ENCODE data around the gene SARDH. TPM values are rescaled to one million over a fixed set of nuclear protein-coding genes. Genes with fewer than 3 reads are reported as not detected.
"Not testable (repeated sequence)": the region's sequence is repeated elsewhere in the genome, so short reads cannot be mapped to it uniquely, and the experiment has no call there.

The SARDH gene
- total RNA-seq, 1 donor from 2014 or later: 5.7 TPM

DNA sequence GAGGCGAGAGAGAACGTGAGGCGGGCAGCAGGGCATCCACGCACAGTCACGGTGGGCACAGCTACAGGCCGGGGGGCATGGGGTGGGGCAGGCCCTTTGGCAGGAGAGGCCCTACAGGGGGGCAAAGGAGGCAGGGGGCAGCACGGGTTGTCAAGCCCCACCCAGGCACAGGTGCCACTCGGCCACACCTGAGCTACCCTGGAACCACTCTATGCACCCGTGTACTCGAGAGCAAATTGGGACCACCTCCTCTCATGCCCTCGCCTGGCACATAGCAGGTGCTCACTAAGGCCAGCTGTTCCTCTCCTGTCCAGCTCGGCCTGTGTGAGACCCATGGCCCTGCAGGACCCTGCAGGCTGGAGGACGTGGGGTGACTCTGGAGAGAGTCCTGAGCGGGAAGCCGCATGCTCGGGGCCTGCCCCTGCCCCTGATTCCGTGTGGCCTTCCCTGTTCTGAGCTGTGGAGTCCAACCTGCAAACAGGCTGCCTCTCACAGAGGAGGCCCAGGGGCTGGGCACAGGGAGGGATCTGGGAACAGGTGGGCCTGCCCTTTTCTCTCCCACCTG, 31.4 kb upstream of the SARDH start:
- peaks cover 6 to 22% (median 20%) of the 10 kb centered on the region in 3 donors for H3K36me3 ChIP-seq (ENCODE audit: control insufficient read depth in 3 of 3, insufficient read depth in 3 of 3, low read length in 3 of 3)
- no peak overlapping the region for H3K9ac ChIP-seq (ENCODE audit: low read depth in 1 of 3, low read length in 3 of 3)

DNA sequence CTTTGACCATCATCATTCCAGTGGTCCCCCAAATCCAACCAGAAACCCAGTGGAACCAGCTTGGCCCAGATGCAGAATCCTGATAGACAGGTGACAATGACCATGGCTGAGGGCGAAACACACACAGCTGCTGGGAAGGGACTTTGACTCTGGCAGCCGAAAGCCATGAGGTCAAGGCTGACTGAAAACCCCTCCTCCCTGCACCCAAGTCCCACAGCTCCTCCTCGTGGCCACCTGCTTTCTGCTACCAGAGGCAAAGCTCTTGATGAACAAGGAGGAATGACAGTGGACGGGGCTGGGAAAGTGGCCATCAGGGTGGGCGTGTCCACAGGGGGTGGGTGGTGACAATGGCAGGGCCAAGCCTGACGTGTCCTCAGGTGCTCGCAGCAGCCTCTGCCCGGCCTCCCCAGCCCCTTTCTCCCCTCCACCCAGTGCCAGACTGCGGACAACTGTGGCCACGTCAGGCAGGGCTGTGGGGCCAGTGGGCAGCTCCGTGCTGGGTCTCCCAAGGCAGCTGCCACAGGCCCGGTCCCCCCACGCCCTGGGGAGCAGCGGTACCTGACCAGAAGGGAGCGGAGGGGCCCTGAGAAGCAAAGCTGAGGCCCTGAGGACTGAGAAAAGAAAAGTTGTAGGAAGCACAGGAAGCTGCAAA, 30.8 kb upstream of the SARDH start:
- no peaks in the 10 kb centered on the region for H3K4me1 ChIP-seq (ENCODE audit: control insufficient read depth in 3 of 3, insufficient read depth in 3 of 3, low read length in 3 of 3)
- no peak overlapping the region for H3K27ac ChIP-seq (ENCODE audit: low read depth, low read length)
- no peaks in the 10 kb centered on the region for H3K27me3 ChIP-seq (ENCODE audit: control insufficient read depth in 3 of 3, insufficient read depth in 3 of 3, low read length in 3 of 3)
- no peak overlapping the region for H3K9ac ChIP-seq (ENCODE audit: low read depth in 1 of 3, low read length in 3 of 3)
- no peak overlapping the region for H3K4me3 ChIP-seq (ENCODE audit: low read length in 3 of 3)
- H3K9me3 ChIP-seq (ENCODE audit: control insufficient read depth in 3 of 3, low read length in 3 of 3): peaks cover 0 to 7% (median 0%) of the 10 kb centered on the region in 3 donors
- H3K36me3 ChIP-seq (ENCODE audit: control insufficient read depth in 3 of 3, insufficient read depth in 3 of 3, low read length in 3 of 3): peaks cover 6 to 20% (median 16%) of the 10 kb centered on the region in 3 donors

More for the DNA sequence above, 31.4 kb upstream of the SARDH start:
- Histone ChIP-seq H3K27ac (ENCODE audit: low read depth, low read length) (no peak overlapping the region), H3K4me1 (ENCODE audit: control insufficient read depth in 3 of 3, insufficient read depth in 3 of 3, low read length in 3 of 3) (no peaks in the 10 kb centered on the region), H3K4me3 (ENCODE audit: low read length in 3 of 3) (no peak overlapping the region), H3K9me3 (ENCODE audit: control insufficient read depth in 3 of 3, low read length in 3 of 3) (peaks cover 0 to 10% (median 0%) of the 10 kb centered on the region in 3 donors), H3K27me3 (ENCODE audit: control insufficient read depth in 3 of 3, insufficient read depth in 3 of 3, low read length in 3 of 3) (no peaks in the 10 kb centered on the region)

DNA sequence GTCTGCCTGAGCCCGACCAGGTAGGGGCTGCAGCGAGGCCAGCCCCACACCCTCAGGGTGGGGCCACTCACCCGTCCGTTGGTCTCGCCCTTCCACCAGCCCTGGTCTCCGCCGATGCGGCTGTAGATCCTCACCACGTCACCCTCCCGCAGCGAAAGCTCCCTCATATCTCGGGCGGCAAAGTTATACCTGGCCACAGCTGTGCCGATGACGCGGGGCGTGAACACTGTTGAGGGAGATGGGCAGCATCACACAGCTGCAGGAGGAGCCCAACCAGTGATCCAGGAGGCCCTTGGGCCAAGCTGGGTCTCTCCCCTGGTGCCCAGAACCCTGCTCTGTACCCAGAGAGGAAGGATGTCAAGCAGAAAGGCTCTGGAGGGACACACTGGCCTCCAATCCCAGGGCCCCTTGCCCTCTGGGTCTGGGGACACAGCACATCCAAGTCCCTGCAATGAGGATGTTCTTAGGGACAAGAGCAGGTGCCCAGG, 30.3 kb upstream of the SARDH start:
- Histone ChIP-seq H3K4me1 (ENCODE audit: control insufficient read depth in 3 of 3, insufficient read depth in 3 of 3, low read length in 3 of 3) (no peaks in the 10 kb centered on the region), H3K4me3 (ENCODE audit: low read length in 3 of 3) (no peak overlapping the region), H3K9ac (ENCODE audit: low read depth in 1 of 3, low read length in 3 of 3) (no peak overlapping the region), H3K36me3 (ENCODE audit: control insufficient read depth in 3 of 3, insufficient read depth in 3 of 3, low read length in 3 of 3) (peaks cover 6 to 23% (median 11%) of the 10 kb centered on the region in 3 donors), H3K9me3 (ENCODE audit: control insufficient read depth in 3 of 3, low read length in 3 of 3) (peaks cover 0 to 6% (median 0%) of the 10 kb centered on the region in 3 donors), H3K27me3 (ENCODE audit: control insufficient read depth in 3 of 3, insufficient read depth in 3 of 3, low read length in 3 of 3) (no peaks in the 10 kb centered on the region), H3K27ac (ENCODE audit: low read depth, low read length) (no peak overlapping the region)

DNA sequence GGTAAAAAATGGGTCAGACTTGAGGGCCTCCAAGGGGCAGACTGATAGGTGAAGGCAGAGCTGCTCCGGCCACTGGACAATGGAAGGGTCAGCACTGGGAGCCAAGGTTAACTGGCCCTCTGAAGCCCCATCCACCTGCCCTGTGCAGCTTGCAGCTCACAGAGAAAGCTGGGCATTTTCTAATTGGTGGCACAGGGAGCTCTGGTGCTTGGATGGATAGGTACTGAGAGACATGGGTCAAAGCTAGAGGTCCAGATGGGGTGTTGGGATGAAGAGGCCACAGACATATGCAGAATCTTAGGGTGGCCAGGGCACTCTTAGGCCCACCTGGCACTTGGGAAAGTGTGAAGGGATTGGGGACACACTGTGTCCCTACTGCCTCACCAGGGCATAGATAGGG, 29.5 kb upstream of the SARDH start:
- no peak overlapping the region for H3K9ac ChIP-seq (ENCODE audit: low read depth in 1 of 3, low read length in 3 of 3)
- no peak overlapping the region for H3K27ac ChIP-seq (ENCODE audit: low read depth, low read length)
- peaks cover 6 to 23% (median 11%) of the 10 kb centered on the region in 3 donors for H3K36me3 ChIP-seq (ENCODE audit: control insufficient read depth in 3 of 3, insufficient read depth in 3 of 3, low read length in 3 of 3)
- no peaks in the 10 kb centered on the region for H3K4me1 ChIP-seq (ENCODE audit: control insufficient read depth in 3 of 3, insufficient read depth in 3 of 3, low read length in 3 of 3)
- H3K27me3 ChIP-seq (ENCODE audit: control insufficient read depth in 3 of 3, insufficient read depth in 3 of 3, low read length in 3 of 3): no peaks in the 10 kb centered on the region
- H3K4me3 ChIP-seq (ENCODE audit: low read length in 3 of 3): no peak overlapping the region
- H3K9me3 ChIP-seq (ENCODE audit: control insufficient read depth in 3 of 3, low read length in 3 of 3): peaks cover 0 to 6% (median 0%) of the 10 kb centered on the region in 3 donors

DNA sequence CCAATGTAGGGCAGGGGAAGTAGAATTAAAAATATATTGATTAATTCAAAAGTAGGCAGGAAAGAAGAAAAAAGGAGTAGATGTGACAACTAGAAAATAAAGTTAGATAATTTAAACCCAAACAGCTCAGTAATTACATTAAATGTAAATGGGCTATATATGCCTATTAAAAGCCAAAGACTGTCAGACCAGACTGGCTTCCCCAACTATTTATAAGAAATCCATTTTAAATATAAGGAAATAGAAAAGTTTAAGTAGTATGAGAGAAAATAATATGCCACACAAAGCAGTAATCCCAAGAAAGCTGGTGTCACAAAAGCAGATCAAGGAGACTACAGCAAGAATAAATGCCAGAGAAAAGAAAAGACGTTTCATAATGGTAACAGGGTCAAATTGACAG, 28.9 kb upstream of the SARDH start:
- no peaks in the 10 kb centered on the region for H3K27me3 ChIP-seq (ENCODE audit: control insufficient read depth in 3 of 3, insufficient read depth in 3 of 3, low read length in 3 of 3)
- peaks cover 0 to 6% (median 0%) of the 10 kb centered on the region in 3 donors for H3K9me3 ChIP-seq (ENCODE audit: control insufficient read depth in 3 of 3, low read length in 3 of 3)
- no peak overlapping the region for H3K9ac ChIP-seq (ENCODE audit: low read depth in 1 of 3, low read length in 3 of 3)
- no peak overlapping the region for H3K27ac ChIP-seq (ENCODE audit: low read depth, low read length)
- H3K36me3 ChIP-seq (ENCODE audit: control insufficient read depth in 3 of 3, insufficient read depth in 3 of 3, low read length in 3 of 3): peaks cover 6 to 23% (median 11%) of the 10 kb centered on the region in 3 donors
- no peaks in the 10 kb centered on the region for H3K4me1 ChIP-seq (ENCODE audit: control insufficient read depth in 3 of 3, insufficient read depth in 3 of 3, low read length in 3 of 3)
- H3K4me3 ChIP-seq (ENCODE audit: low read length in 3 of 3): no peak overlapping the region

DNA sequence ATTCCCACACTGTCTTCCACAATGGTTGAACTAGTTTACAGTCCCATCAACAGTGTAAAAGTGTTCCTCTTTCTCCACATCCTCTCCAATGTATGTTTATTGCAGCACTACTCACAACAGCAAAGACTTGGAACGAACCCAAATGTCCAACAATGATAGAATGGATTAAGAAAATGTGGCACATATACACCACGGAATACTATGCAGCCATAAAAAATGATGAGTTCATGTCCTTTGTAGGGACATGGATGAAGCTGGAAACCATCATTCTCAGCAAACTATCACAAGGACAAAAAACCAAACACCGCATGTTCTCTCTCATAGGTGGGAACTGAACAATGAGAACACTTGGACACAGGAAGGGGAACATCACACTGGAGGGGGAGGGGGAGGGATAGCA, 28.1 kb upstream of the SARDH start:
- not testable (repeated sequence) for H3K9me3 ChIP-seq (ENCODE audit: control insufficient read depth in 3 of 3, low read length in 3 of 3); H3K4me3 ChIP-seq (ENCODE audit: low read length in 3 of 3); H3K4me1 ChIP-seq (ENCODE audit: control insufficient read depth in 3 of 3, insufficient read depth in 3 of 3, low read length in 3 of 3); H3K27ac ChIP-seq (ENCODE audit: low read depth, low read length); H3K9ac ChIP-seq (ENCODE audit: low read depth in 1 of 3, low read length in 3 of 3); H3K27me3 ChIP-seq (ENCODE audit: control insufficient read depth in 3 of 3, insufficient read depth in 3 of 3, low read length in 3 of 3)
- peaks cover 6 to 23% (median 11%) of the 10 kb centered on the region in 3 donors for H3K36me3 ChIP-seq (ENCODE audit: control insufficient read depth in 3 of 3, insufficient read depth in 3 of 3, low read length in 3 of 3)

DNA sequence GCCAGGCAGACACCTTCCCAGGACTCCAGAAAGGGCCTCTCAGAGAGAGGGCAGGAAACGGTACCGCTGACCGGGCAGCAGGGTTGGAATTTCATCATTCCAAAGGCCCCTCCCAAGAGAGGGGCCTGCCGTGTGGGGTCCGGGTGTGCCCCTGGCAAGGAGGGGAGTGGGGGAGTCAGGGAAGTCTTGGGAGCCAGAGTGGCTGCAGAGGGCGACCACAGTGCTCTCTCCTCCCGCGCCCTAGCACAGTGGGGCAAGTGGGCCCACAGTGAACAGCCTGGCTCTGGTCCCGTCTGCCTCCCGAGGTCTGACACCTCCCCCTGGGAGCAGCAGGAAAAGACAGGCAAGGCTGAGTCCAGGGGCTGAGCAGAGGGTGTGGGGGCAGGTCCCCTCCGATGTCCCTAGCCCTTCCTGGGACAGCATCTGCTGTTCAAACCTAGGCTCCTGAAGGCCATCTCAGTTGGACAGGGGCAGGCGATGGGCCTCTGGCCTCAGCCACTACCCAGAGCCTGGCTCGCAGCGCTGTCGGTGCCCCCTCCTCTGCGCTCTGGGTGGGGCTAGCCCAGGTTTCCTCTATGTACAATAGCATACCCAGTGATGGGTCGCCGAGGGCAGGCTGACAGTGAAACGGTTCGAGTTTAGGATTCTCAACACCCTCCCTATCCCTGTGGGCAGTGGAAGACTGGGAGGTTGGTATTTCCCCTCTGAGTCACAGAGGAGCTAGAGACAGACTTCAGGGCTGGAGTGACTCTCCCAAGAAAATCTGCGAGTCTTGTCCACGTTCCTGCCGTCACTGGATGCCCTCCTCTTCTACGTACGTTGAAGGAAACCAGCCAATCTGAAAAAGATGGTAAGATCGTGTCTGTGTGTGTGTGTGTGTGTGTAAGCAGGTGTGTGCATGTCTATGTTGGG, 25.4 kb upstream of the SARDH start:
- H3K9ac ChIP-seq (ENCODE audit: low read depth in 1 of 3, low read length in 3 of 3): no peak overlapping the region
- no peak overlapping the region for H3K27ac ChIP-seq (ENCODE audit: low read depth, low read length)
- H3K27me3 ChIP-seq (ENCODE audit: control insufficient read depth in 3 of 3, insufficient read depth in 3 of 3, low read length in 3 of 3): no peaks in the 10 kb centered on the region
- peaks cover 0 to 6% (median 0%) of the 10 kb centered on the region in 3 donors for H3K9me3 ChIP-seq (ENCODE audit: control insufficient read depth in 3 of 3, low read length in 3 of 3)
- H3K4me1 ChIP-seq (ENCODE audit: control insufficient read depth in 3 of 3, insufficient read depth in 3 of 3, low read length in 3 of 3): no peaks in the 10 kb centered on the region
- no peak overlapping the region for H3K4me3 ChIP-seq (ENCODE audit: low read length in 3 of 3)
- peaks cover 6 to 20% (median 9%) of the 10 kb centered on the region in 3 donors for H3K36me3 ChIP-seq (ENCODE audit: control insufficient read depth in 3 of 3, insufficient read depth in 3 of 3, low read length in 3 of 3)

DNA sequence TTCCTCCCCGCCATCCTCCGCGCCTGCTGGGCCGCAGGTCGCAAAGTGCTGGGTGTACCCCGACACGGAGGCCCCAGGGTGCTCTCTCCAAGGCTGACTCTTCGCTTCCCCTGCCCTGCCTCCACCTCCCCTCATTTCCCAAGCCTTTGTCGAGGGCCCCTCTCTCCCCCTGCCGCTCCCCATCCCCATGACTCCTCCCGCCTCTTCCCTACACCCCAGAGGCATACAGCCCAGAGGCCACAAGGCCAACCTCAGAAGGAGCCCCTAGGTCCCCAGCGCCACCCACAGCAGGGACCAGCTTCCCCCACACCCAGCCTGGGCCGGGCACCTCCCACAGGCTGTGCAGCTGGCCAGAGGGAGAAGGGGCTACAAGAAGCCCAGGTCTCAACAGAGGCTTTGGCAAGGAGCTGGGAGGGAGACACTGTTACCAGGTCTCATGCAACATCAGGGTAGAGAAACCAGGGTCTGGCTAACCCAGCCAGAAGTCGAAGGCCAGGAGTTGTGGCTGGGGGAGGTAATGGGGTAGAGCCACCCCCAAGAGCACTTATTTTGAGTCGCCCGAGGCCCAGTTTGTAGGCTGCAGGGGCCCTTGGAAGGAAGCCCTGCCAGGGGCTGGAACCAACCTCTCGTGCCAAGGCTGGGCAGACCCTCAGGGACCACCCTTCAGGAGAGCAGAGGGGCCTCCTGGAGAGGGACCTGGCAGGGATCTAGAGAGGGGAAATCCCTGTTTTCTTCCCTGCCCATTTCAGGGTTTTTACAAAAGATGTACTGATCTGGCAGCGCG, 24.5 kb upstream of the SARDH start:
- Histone ChIP-seq H3K27me3 (ENCODE audit: control insufficient read depth in 3 of 3, insufficient read depth in 3 of 3, low read length in 3 of 3) (no peaks in the 10 kb centered on the region), H3K4me3 (ENCODE audit: low read length in 3 of 3) (no peak overlapping the region), H3K9ac (ENCODE audit: low read depth in 1 of 3, low read length in 3 of 3) (no peak overlapping the region), H3K27ac (ENCODE audit: low read depth, low read length) (no peak overlapping the region), H3K4me1 (ENCODE audit: control insufficient read depth in 3 of 3, insufficient read depth in 3 of 3, low read length in 3 of 3) (no peaks in the 10 kb centered on the region), H3K36me3 (ENCODE audit: control insufficient read depth in 3 of 3, insufficient read depth in 3 of 3, low read length in 3 of 3) (peaks cover under 1 to 13% (median 3%) of the 10 kb centered on the region in 3 donors), H3K9me3 (ENCODE audit: control insufficient read depth in 3 of 3, low read length in 3 of 3) (peaks cover 0 to 4% (median 0%) of the 10 kb centered on the region in 3 donors)

DNA sequence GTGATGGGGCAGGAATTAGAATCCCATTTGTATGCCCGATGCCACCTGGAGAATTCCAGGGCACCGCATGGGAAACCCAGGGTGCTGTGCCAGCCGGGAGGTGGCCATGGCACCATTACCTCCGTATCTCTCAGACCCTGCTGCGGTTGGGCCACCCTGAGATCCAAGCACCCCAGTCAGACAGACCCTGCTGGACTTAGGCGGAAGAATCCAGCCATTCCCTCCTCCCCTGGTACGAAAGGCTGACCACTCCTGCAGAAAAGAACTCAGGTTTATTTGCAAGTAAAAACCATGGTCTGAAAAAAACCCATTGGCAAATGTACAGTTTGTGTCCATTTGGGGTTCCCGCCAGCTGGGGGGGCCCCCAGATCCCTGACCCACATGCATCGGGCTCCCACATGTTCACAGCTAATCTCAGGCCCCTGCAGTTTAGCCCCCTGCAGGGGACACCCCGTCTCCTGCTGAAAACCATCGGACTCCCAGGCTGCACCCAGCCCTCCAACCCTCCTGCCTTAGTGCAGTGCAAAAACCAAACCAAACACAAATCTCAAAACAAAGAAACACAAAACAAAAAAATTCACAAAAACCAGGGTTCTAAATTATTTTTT, 23.6 kb upstream of the SARDH start:
- Histone ChIP-seq H3K36me3 (ENCODE audit: control insufficient read depth in 3 of 3, insufficient read depth in 3 of 3, low read length in 3 of 3) (peaks cover 0 to 9% (median 0%) of the 10 kb centered on the region in 3 donors), H3K4me1 (ENCODE audit: control insufficient read depth in 3 of 3, insufficient read depth in 3 of 3, low read length in 3 of 3) (no peaks in the 10 kb centered on the region), H3K27me3 (ENCODE audit: control insufficient read depth in 3 of 3, insufficient read depth in 3 of 3, low read length in 3 of 3) (no peaks in the 10 kb centered on the region), H3K27ac (ENCODE audit: low read depth, low read length) (no peak overlapping the region), H3K9ac (ENCODE audit: low read depth in 1 of 3, low read length in 3 of 3) (no peak overlapping the region), H3K4me3 (ENCODE audit: low read length in 3 of 3) (no peak overlapping the region), H3K9me3 (ENCODE audit: control insufficient read depth in 3 of 3, low read length in 3 of 3) (no peaks in the 10 kb centered on the region)
